SW 1271 (cell line): ENCODE results near the gene GSN.

Experiments used
- DNase-seq, 2 experiments: peaks; one replicate each; lab custom pipeline; 2025; lab: John Stamatoyannopoulos, UW

The GSN gene

DNA sequence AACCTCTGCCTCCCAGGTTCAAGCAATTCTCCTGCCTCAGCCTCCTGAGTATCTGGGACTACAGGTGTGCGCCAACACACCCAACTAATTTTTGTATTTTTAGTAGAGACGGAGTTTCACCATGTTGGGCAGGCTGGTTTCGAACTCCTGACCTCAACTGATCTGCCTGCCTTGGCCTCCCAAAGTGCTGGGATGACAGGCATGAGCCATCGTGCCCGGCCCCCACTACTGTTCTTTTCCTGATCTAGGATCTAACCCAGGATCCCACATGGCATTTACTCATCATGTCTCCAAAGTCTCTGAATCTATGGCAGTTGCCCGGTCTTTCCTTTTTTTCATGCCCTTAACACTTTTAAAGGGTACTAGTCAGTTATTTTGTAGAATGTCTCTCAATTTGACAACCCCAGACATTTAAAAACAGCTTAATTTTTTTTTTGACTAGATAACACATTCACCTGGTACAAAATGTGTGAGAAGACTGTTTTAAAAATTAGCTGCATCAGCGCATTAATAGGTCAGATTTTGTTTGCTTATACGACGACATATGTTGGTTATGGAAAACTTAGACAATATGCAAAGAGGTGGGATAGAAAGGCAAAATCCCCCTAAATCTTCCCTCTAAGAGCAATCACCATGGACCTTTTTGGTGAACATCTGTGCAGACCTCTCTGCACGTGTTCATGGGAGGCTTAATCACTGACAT is 55.6 kb downstream of the GSN start:
- DNase-seq: no peak

DNA sequence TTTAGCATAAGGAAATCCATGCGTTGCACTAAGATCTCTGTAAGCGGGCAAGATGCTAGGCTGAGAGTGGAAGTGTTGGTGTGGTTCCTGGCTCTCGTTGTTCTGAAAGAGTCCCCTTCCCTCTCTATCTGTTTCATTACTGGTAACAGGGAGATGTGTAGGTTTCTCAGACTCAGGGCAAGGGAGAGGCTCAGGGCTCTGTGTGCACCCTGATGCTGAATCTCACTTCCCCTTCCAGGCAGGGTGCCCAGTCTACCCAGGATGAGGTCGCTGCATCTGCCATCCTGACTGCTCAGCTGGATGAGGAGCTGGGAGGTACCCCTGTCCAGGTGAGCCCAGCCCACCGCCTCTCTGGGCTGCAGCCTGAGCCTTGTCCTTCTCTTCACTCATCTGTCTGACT is 56.4 kb downstream of the GSN start:
- DNase-seq: no peak

GRCh38 chr9:121324755-121325154 is 56.8 kb downstream of the GSN start:
- DNase-seq: no peak

DNA sequence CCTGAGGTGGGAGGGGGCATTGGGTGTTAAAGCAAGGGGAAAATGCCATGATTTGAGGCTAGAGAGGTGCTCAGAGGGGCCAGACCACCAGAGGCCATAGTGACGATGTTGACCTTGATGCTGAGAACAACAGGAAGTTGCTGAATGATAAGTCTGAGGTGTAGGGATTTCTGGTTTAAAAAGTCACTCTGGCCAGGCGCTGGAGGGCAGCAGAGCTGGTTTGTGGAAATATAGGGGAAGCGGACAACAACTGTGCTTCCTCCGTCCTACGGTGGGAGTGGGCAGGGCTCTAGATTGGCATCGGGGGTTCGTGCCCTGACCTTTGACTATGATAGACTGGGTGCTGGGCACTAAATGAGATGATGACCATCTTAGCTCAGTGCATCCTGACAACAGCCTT is 57.4 kb downstream of the GSN start:
- DNase-seq: no peak

DNA sequence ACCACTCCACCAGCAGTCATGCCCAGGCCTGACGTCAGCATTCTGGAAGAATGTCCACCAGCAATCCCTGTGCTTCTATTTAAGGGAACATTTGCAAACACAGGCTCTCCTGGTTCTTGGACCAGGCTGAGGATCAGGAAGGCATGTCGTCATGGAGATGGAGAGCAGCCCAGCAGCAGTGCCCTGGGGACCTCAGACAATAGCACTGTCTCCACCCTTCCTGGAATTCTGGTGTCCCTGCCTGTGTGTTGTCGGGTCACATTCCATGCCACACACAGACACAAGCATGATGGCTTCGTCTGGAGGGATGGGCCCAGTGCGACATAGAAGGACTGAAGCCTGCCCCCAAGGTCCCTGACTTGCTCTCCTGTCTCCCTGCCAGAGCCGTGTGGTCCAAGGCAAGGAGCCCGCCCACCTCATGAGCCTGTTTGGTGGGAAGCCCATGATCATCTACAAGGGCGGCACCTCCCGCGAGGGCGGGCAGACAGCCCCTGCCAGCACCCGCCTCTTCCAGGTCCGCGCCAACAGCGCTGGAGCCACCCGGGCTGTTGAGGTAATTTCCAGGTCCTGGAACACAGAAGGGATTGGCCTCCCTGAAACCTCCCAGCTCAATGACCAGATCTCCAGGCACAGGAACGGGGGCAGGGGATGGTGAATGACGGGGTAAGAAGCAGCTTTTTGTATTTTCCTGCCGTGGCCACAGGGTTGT is 58.3 kb downstream of the GSN start:
- DNase-seq: no peak

DNA sequence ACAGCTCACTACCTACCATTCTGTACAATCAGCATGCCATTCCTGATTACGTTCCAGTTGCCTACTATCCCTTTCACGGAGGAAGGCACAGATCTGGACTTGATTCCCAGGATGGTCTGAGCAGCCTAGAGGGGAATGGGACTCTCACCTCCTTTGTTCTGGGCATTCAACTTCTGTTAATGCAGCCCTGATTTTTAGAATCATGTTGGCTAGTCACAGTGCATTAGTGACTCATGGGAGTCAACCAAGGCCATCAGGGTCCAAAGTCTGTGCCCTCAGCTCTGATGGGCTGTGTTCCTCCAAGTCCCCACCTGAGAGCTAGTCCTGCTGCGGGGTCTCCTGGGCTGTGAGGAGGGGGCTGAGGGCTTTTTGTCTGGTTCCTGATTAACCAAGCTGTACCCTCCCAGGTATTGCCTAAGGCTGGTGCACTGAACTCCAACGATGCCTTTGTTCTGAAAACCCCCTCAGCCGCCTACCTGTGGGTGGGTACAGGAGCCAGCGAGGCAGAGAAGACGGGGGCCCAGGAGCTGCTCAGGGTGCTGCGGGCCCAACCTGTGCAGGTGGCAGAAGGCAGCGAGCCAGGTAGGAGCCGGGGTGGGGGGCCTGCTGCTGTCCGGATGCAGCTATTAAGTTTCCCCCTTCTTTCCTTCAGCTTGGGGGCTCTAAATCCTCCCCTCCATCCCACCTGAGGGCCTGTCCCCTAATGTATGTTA is 59.1 kb downstream of the GSN start:
- DNase-seq: no peak

- no peak for DNase-seq
Observed at GRCh38 chr9:121328476-121328875, 60.5 kb downstream of the GSN start.

- no peak for DNase-seq
Observed at GRCh38 chr9:121328876-121329681, 61.1 kb downstream of the GSN start.

DNA sequence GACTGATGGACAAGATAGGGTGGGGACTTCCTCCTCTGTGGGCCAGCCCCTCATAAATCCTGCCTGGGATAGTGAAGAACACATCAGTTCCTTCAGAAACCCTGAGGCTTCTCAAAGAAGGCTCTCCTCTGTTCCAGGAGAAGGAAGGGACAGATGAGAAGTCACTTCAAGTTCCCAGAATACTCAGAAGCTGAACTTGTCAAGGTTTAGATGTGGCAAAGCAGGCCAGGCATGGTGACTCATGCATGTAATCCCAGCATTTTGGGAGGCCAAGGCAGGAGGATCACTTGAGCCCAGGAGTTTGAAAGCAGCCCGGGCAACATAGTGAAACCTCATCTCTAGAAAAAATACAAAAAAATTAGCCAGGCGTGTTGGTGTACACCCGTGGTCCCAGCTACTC is 63.6 kb downstream of the GSN start:
- no peak for DNase-seq

- DNase-seq: peak in 1 of 2 experiments; percentile 16
Observed at GRCh38 chr9:121331992-121332685, 64.2 kb downstream of the GSN start.

DNA sequence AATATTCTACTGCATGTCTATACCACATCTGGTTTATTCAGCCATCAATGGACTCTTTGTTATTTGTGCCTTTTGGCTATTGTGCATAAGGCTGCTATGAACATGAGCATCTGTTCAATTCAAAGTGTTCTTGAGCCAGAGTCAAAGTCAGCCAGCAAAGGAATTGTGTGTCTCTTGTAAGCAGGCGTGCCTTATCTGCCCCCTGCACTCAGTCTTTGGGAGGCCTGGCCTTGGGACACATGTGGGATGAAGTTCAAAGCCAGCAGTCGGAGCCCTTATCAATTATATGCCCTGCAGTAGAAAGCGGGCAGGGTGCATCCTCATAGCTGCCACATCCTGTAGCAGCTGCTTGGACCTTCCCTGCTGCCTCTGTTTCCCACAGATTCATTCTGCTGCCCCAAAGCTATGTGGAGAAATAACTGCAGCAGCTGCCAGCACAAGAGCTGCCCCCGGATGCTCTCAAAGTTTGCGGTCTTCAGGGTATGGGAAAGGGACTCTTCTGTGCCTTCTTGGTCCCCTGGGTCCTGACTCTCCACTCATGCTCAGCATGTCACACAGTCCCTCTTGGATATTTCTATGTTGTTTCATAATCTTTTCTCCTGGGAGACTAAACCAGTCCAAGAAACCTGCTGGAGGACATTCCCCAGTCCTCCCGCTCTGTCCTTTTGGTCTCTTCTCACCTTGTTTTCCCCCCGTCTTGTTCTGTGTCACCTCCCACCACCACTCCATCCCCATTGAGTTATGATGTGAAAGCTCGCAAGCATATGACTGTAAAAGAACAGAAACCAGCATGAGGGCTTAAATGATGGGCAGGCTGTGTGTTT is 66.2 kb downstream of the GSN start:
- DNase-seq: no peak

DNA sequence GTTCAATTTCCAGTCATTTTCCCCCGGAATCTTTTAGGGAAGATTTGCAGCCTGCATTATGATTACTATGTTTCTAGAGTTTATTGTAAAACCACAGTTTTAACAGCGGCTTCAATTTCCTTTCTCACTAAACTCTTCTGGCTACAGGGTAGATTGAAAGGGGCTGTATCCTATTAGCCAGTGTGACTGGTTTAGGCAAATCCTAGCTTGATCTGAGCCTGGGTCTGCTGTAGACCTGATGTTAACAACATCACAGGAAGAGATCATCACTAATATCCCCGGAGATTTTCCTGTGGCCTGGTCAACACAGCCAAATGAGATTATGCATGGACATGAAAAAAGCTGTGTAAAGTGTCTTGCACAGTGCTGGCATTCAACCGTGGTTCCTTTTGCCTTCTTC is 68.7 kb downstream of the GSN start:
- DNase-seq: no peak

GRCh38 chr9:121339437-121339836 is 71.5 kb downstream of the GSN start:
- no peak for DNase-seq

DNA sequence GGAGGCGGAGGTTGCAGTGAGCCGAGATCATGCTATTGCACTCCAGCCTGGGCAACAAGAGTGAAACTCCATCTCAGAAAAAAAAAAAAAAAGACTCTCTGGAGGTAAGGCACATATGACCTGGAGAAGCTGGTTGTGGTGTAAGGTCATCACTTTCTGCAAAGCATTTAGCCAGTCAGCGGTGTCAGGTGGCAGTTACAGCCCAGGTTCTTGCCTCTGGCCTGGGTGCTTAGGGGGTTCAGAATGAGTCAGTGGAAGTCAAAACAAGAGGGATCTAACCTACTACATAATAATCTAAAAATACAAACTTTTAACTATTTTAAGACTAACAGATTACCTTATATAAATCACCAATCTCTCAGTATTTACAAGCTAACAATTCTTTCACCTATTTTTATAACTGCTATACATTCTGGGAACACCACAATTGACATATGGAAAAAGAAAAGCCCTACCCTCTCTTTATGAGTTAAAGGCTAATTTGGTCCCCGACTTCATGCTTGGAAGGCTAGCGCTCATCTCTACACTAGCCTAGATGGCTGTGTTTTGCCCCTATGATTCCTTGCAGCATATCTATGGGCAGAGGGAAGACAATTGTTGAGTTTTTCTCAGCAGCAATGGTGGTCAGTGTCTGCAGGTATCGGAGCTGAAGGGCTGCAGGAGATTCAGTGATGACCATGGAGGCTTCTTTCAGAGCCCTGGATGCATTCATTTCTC is 72.9 kb downstream of the GSN start:
- DNase-seq: no peak

- no peak for DNase-seq
Observed at GRCh38 chr9:121344184-121344583, 76.2 kb downstream of the GSN start.

DNA sequence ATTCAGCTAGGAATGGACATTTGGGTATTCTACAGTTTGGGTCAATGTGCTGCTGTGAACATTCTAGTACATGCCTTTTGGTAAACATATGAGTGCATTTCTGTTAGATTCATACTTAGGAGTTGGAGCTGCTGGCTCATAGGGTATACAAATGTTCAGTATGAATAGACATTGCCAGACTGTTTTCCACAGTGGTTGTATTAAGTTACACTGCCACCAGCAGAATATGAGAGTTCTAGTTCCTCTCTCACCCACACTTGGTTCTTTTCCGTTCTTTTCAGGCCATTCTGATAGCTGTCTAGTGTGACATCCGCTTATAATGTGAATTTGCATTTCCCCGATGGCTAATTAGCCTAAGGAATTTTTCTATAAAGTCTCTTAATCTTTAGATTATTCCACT is 77.1 kb downstream of the GSN start:
- DNase-seq: no peak

- DNase-seq: no peak
Observed at GRCh38 chr9:121348221-121348620, 80.3 kb downstream of the GSN start.

GRCh38 chr9:121349009-121349408 is 81.0 kb downstream of the GSN start:
- DNase-seq: no peak

- DNase-seq: no peak
Observed at GRCh38 chr9:121350036-121350435, 82.1 kb downstream of the GSN start.

DNA sequence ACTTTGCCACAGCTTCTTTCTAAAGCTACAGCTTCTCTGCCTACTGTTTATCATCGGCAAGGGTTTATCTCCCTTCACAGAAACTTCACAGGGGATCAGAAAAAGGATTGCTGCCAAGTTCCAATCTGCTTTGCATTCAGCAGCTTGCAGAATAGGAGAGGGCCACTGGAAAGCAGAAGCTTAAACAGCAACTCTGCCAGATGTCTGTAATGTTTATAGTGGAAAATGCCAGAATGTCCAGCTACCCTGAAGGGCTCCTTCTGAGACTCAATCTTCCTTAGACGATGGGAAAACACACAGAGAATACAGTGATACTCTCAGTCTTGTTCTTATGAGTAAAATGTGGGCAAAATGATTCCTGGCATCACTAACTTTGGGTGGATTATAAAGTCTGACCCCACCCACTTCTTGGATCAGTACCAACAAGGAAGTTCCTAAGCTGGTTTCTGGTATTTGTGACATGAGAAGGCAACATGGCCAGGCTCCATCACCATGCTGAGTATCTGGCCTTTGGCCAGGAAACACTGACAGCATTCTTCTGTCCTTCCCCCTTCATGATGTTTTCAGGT is 83.1 kb downstream of the GSN start:
- DNase-seq: peak in 1 of 2 experiments; percentile 45
